Esophagus muscularis mucosa (tissue), 3 donors: ENCODE measurements around the gene TEAD2.

Experiments used
- CTCF ChIP-seq, 3 experiments: fragments of 200-600 bp in 2 of 3; fragments of 450-650 bp in 1 of 3; sonication (generic) in 2 of 3; IDR thresholded peaks; one replicate each; pipeline ENCODE4 v1.5.1; 2017 to 2019; ENCODE audit warnings: antibody characterized with exemption in 3 of 3, mild to moderate bottlenecking in 2 of 3, moderate library complexity in 1 of 3
- POLR2A ChIP-seq: fragments of 450-650 bp; IDR thresholded peaks from one replicate; pipeline ENCODE4 v1.6.1; 2017; ENCODE audit warnings: antibody characterized with exemption, moderate library complexity, mild to moderate bottlenecking, low read depth

GRCh38 chr19:49326165-49326704 is 36.0 kb downstream of the TEAD2 start:
- TF ChIP-seq CTCF (IDR thresholded peaks at IDR 0.05) (no peak), POLR2A (no peak)
